ENCODE measurements around the gene ZCCHC4.

The ZCCHC4 gene

DNA sequence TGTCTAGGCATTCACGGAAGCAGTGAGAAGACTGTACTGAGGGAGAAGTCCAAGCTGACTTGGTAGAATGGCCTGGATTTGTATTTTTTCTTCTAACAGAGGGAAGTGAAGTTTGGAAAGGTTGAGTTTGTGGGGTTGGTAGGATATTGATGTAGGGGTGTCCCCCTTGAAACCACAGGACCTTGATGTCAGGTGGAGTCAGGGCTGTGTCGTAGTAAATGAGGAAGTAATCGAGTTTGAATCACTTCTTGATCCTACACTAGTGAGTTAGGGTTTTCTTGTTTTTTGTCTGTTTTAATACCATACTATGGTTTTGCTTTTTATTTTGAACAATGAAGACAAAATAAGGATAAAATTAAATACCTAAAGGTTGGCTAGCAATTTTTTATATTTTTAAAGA lies 34.3 kb downstream of the ZCCHC4 start:
- H3K4me1 ChIP-seq (ENCODE audit: low read length): no peaks in the 10 kb centered on the region
- DNase-seq: no peak

DNA sequence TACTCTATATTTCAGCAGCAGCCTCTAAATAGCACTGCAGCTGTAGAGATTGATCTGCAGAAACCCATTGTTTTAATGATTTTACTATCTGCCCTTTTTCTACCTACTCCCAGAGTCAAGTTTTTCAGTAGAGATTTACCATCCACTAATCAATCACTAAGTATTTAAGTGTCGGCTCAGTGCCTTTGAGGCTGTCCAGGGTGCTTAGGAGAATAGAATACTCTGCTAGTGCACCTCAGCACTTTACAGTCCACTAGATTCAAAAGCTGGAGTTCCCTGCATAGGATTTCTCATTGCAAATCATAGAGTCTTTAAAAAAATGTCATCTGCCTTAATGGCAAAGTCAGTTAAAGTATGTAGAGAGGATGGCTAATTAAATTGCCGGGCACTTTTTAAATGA lies 34.9 kb downstream of the ZCCHC4 start:
- Histone ChIP-seq H3K27me3 (replicated peaks; ENCODE audit: insufficient read depth, low read length) (no peaks in the 10 kb centered on the region), H3K27ac (ENCODE audit: low read length) (no peak overlapping the region), H3F3A (ENCODE audit: insufficient read depth, low read length) (no peaks in the 10 kb centered on the region), H3K4me1 (ENCODE audit: low read length) (no peaks in the 10 kb centered on the region), H3K4me3 (ENCODE audit: low read length) (no peak overlapping the region), H2AFZ (ENCODE audit: low read length) (no peak overlapping the region), H3K9me2 (replicated peaks; ENCODE audit: insufficient read depth, low read length) (no peaks in the 10 kb centered on the region), H3K79me2 (ENCODE audit: low read length) (no peaks in the 10 kb centered on the region), H4K20me1 (ENCODE audit: insufficient read depth, low read length) (no peaks in the 10 kb centered on the region), H3K4me2 (ENCODE audit: low read depth, low read length) (no peak overlapping the region), H3K9ac (ENCODE audit: low read length) (no peak overlapping the region), H3K36me3 (replicated peaks; ENCODE audit: insufficient read depth, low read length) (no peaks in the 10 kb centered on the region; the same call in 1 of the 2 replicates), H3K9me3 (replicated peaks; ENCODE audit: insufficient read depth, low read length) (no peaks in the 10 kb centered on the region)
- DNase-seq: no peak
- TF ChIP-seq EZH2phosphoT487 (IDR thresholded peaks at IDR 0.05; ENCODE audit: low read length): no peak
- TF ChIP-seq EZH2 (optimal IDR thresholded peaks at IDR 0.05; ENCODE audit: low read depth, low read length): no peak
- TF ChIP-seq, protein P1, sequence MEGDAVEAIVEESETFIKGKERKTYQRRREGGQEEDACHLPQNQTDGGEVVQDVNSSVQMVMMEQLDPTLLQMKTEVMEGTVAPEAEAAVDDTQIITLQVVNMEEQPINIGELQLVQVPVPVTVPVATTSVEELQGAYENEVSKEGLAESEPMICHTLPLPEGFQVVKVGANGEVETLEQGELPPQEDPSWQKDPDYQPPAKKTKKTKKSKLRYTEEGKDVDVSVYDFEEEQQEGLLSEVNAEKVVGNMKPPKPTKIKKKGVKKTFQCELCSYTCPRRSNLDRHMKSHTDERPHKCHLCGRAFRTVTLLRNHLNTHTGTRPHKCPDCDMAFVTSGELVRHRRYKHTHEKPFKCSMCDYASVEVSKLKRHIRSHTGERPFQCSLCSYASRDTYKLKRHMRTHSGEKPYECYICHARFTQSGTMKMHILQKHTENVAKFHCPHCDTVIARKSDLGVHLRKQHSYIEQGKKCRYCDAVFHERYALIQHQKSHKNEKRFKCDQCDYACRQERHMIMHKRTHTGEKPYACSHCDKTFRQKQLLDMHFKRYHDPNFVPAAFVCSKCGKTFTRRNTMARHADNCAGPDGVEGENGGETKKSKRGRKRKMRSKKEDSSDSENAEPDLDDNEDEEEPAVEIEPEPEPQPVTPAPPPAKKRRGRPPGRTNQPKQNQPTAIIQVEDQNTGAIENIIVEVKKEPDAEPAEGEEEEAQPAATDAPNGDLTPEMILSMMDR (IDR thresholded peaks at IDR 0.05; ENCODE audit: low read length): no peak

More for the DNA sequence above, 34.3 kb downstream of the ZCCHC4 start:
- no peak overlapping the region for H3K27ac ChIP-seq (ENCODE audit: low read length)
- no peaks in the 10 kb centered on the region; the same call in 1 of the 2 replicates for H3K36me3 ChIP-seq (replicated peaks; ENCODE audit: insufficient read depth, low read length)
- TF ChIP-seq EZH2 (optimal IDR thresholded peaks at IDR 0.05; ENCODE audit: low read depth, low read length) (no peak), EZH2phosphoT487 (IDR thresholded peaks at IDR 0.05; ENCODE audit: low read length) (no peak)
- TF ChIP-seq, protein P1 (IDR thresholded peaks at IDR 0.05; ENCODE audit: low read length): no peak
- H2AFZ ChIP-seq (ENCODE audit: low read length): no peak overlapping the region
- H3K9me2 ChIP-seq (replicated peaks; ENCODE audit: insufficient read depth, low read length): no peaks in the 10 kb centered on the region
- H3K9ac ChIP-seq (ENCODE audit: low read length): no peak overlapping the region
- no peak overlapping the region for H3K4me2 ChIP-seq (ENCODE audit: low read depth, low read length)
- no peak overlapping the region for H3K4me3 ChIP-seq (ENCODE audit: low read length)
- no peaks in the 10 kb centered on the region for H3K27me3 ChIP-seq (replicated peaks; ENCODE audit: insufficient read depth, low read length)
- H4K20me1 ChIP-seq (ENCODE audit: insufficient read depth, low read length): no peaks in the 10 kb centered on the region
- no peaks in the 10 kb centered on the region for H3K9me3 ChIP-seq (replicated peaks; ENCODE audit: insufficient read depth, low read length)
- no peaks in the 10 kb centered on the region for H3F3A ChIP-seq (ENCODE audit: insufficient read depth, low read length)
- H3K79me2 ChIP-seq (ENCODE audit: low read length): no peaks in the 10 kb centered on the region

DNA sequence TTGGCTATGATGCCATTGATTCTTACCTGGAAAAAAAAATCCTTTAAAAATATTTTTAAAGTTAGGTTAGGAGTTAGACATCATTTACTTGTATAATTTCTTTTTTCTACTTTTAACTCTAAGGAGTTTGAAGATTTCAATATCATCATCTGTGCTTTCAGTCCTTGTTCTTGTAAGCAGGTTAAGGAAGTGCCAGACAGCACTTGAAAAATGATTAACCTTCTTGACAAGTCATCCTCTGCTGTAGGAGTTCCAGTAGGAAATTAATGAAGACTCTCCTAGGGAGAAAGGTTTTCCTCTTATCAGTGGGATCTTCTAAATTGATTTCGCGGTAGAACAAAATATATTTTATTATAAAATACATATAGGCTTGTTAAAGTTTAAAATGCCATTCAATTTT lies 35.4 kb downstream of the ZCCHC4 start:
- H3K27me3 ChIP-seq (replicated peaks; ENCODE audit: insufficient read depth, low read length): no peaks in the 10 kb centered on the region
- H3K4me2 ChIP-seq (ENCODE audit: low read depth, low read length): no peak overlapping the region
- H2AFZ ChIP-seq (ENCODE audit: low read length): no peak overlapping the region
- H3K4me3 ChIP-seq (ENCODE audit: low read length): no peak overlapping the region
- H3K79me2 ChIP-seq (ENCODE audit: low read length): no peaks in the 10 kb centered on the region
- no peaks in the 10 kb centered on the region for H4K20me1 ChIP-seq (ENCODE audit: insufficient read depth, low read length)
- no peaks in the 10 kb centered on the region; the same call in 1 of the 2 replicates for H3K36me3 ChIP-seq (replicated peaks; ENCODE audit: insufficient read depth, low read length)
- no peak overlapping the region for H3K9ac ChIP-seq (ENCODE audit: low read length)
- no peaks in the 10 kb centered on the region for H3K9me2 ChIP-seq (replicated peaks; ENCODE audit: insufficient read depth, low read length)
- TF ChIP-seq EZH2 (optimal IDR thresholded peaks at IDR 0.05; ENCODE audit: low read depth, low read length) (no peak), EZH2phosphoT487 (IDR thresholded peaks at IDR 0.05; ENCODE audit: low read length) (no peak)
- TF ChIP-seq, protein P1 (IDR thresholded peaks at IDR 0.05; ENCODE audit: low read length): no peak
- H3F3A ChIP-seq (ENCODE audit: insufficient read depth, low read length): no peaks in the 10 kb centered on the region
- no peak for DNase-seq
- H3K27ac ChIP-seq (ENCODE audit: low read length): no peak overlapping the region
- no peaks in the 10 kb centered on the region for H3K4me1 ChIP-seq (ENCODE audit: low read length)
- H3K9me3 ChIP-seq (replicated peaks; ENCODE audit: insufficient read depth, low read length): no peaks in the 10 kb centered on the region

All from MM.1S (cell line).